Vagina (tissue), 2 donors: Measurements from ENCODE around the gene PFKM.

Source experiments
- CTCF ChIP-seq, 3 experiments: fragments of 450-650 bp in 2 of 3; fragments of 200-600 bp in 1 of 3; sonication (generic) in 1 of 3; IDR thresholded peaks; one replicate each; pipeline ENCODE4 v1.5.1; 2017 to 2019; ENCODE audit warnings: antibody characterized with exemption in 3 of 3, mild to moderate bottlenecking in 2 of 3, moderate library complexity in 2 of 3
- POLR2A ChIP-seq, 2 donors: fragments of 450-650 bp; IDR thresholded peaks; one replicate each; pipeline ENCODE4 v1.6.1; 2017; ENCODE audit warnings: antibody characterized with exemption in 2 of 2, mild to moderate bottlenecking in 2 of 2, moderate library complexity in 2 of 2
- POLR2AphosphoS5 ChIP-seq, 2 donors: sonication (generic); formaldehyde crosslinking; IDR thresholded peaks; one replicate each; pipeline ENCODE4 v1.9.0; 2017; ENCODE audit warnings: antibody characterized with exemption in 2 of 2, mild to moderate bottlenecking in 2 of 2, low read depth in 1 of 2; ENCODE audit not compliant: insufficient read depth in 1 of 2

- TF ChIP-seq CTCF (IDR thresholded peaks at IDR 0.05) (no peak), POLR2AphosphoS5 (IDR thresholded peaks at IDR 0.05; ENCODE audit: insufficient read depth in 1 of 2, low read depth in 1 of 2) (no peak), POLR2A (IDR thresholded peaks at IDR 0.05) (no peak)
Observed at GRCh38 chr12:48180857-48181495, 61.8 kb downstream of the PFKM start.
